HK-2 (cell line): ENCODE measurements around the gene SERPINB6.
"Not testable (repeated sequence)": the region's sequence is repeated elsewhere in the genome, so short reads cannot be mapped to it uniquely, and the experiment has no call there.

Source experiments
- DNase-seq: peaks from one replicate; pipeline ENCODE4 v3.0.0-alpha.2; 2018; ENCODE audit not compliant: unreplicated experiment

Gene SERPINB6

DNA sequence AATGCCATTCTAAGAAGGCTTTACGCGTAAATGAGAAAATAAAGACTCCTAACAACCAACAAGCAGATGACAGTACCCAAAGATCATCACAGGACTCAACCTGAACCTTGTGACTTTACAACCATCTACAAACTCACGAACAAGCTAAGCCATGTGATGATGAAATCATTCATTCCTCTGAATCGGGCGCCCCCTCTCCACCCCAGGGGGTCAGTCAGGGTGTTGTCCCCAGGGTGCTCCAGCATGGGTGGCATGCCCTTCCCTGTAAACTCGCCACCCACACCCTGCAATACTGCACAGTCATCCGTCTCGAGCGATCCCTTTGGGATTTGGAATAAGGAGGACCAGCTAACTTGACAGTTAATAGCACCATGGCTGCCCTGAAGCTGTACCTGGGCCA lies 12.6 kb downstream of the SERPINB6 start:
- DNase-seq = no peak

DNA sequence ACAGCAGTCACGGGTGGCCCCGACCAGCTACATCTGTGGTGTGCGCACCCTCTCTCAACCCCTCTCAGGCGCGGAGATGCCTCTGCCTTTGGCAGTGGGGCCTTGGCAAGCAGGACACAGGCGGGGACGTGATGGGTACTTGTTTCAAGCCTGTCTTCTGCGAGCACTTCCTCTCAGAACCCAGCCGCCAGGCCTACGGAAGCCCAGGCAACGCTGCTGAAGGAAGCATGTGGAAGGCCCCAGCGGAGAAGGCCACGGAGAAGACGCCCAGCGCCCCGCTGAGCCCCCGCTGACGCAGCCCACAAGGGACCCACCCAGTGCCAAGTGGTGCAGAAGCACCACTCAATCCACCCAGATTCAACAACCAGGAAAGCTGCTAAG lies 13.0 kb downstream of the SERPINB6 start:
- DNase-seq = no peak

DNA sequence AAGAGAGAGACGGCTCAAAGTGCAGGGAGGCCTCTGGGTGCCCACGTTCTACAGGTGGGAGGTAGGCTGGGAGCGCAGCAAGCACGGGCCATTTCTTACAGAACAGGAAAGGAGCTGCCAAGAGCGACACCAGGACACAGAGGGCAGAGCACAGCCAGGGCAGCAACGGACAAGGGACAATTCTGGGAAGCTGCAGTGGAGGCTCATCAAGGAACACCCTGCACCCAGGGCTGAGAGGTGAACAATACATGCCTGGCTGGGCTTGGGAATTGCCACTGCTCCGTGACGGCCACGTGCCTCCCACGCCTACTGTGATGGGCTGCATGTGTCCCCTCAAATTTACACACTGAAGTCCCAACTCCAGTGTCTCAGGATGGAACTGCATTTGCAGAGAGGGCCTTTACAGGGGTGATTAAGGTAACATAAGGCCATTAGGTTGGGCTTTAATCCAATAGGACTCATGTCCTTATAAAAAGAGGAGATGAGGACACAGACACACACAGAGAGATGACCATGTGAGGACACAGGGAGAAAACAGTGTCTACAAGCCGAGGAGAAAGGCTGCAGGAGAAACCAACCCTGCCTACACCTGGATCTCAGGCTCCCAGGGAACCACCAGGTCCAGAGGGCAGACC lies 13.6 kb downstream of the SERPINB6 start:
- DNase-seq = no peak

DNA sequence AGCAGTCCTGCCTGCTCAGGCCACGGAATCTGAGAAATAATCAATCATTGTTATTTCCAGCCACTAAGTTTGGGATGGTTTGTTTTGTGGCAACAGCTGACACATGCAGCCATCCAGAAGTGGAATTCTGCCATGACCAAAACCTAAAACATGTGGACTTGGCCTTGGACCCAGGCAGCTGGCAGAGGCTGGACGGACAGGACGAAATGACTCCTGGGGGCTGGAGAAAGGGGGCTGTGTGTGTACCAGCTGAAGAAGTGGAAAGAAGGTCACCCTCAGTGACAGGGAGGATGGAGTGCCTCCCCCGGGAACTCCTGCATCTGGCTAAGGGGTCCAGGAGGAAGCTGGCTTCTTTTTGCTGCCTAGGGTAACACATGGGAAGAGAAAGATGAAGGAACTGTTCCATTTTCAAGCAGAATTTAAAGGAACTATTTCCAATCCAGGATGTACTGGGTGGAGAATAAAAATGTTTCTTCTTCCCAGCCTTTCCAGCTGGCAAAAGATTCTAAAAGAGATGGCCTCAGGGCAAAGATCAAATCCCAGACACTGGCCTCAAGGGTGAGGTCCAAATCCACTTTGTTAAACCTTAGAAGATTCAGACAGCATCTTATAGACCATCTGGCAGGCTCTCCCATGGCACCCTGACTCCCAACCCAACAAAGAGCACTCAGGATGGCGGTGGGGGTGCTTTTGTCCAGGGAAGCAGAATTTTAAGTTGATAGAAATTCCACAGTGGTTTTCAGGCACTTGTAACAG lies 14.3 kb downstream of the SERPINB6 start:
- DNase-seq = no peak

DNA sequence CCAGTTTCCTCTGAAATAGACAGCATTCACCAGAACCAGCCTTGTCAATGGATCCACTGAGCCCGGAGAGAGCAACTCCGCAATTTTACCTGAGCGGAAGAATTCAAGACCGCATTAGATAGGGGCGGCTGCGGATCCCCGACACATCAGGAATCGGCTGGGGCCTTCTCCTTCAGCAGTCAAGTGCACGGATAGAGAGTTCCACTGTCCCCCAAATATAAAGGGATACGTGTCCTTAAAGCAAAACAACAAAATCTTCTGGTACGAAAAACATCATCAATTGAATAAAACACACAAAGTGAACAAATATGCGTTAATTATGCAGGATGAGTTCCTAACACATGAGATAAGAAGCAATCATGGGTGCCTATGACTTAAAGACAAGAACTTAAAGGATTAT lies 18.3 kb downstream of the SERPINB6 start:
- DNase-seq = no peak

DNA sequence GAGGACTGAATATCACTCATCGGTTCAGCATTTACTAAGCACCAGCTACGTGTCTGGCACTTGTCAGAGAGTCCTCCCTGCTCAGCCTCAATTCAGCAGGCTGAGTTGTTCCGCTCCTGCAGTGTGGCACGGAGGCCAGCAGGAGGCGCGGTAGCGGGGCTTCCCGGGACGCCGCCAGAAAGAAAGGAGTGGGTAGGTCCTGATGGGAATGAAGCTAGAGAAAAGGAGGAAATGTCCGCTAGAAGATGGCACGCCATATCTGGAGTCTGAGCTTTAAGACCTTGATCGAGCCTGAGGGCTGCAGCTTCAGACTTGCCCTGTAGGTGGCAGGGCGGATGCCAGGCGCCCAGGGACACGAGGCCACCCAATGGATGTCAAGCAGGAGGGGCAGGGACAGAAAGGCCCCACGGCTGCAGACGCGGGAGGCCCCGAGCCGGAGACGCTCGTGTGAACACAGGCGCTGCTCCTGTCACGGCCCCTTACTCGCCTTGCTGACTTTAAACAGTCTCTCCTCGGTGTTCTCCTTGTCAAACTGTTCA lies 18.7 kb downstream of the SERPINB6 start:
- no peak for DNase-seq

DNA sequence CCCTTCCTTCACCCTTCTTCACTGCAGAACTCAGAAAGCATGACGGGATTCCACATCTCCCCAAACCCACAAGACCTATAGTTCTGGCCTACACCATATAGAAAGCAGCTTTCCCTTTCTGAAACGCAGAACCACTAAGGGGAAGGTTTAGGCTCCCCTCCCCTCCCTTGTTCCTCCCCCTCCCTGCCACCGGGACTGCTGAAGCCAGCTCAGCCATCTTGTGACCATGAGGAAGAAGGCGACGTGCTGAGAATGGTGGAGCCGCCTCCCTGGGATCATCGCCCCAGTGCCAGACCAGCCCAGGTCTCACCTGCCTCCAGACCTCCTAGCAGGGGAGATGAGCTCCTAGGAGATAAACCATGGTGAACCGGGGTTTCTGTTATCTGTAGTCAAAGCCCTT lies 19.6 kb downstream of the SERPINB6 start:
- no peak for DNase-seq

DNA sequence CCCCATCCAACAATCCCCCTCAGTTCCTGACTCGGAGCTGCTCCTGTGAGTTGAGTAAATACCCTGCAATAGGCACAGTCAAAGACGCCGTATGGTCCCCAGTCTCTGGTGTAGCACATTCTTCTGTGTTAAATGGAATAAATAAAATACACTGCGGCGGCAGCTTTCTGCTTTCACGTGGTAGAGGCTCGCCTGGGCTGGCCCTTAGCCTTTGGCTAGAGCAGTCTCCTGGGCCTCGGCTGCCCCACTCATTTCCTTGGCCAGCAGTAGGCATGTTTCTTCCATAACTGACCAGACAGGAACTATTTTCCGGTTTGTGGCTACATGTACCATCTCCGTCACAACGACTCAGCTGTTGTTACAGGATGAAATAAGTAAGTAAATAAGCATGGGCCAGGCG lies 20.7 kb downstream of the SERPINB6 start:
- no peak for DNase-seq

DNA sequence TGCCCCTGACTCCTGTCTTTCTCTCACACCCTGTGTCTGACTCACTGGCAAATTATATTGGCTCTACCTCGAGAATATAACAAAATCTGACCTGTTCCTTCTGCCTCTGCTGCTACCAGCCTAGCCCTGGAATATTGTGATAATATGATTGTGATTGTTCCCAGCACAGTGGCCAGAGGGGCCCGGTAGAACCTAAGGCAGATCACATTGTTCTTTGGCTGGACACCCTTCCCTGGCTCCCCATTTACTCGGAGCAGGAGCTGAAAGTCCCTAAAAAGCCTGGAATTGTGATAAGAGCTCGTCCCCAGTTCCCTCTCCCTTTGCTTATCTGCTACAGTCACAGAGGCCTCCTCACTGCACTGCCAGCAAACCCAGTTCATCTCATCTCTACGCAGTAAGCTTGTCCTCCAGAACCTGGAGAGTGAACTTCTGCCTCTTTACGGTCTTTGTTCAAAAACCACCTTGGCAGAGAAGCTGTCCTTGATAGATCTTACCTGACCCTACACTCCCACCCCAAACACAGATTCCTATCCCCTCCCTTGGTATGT lies 21.8 kb downstream of the SERPINB6 start:
- no peak for DNase-seq

DNA sequence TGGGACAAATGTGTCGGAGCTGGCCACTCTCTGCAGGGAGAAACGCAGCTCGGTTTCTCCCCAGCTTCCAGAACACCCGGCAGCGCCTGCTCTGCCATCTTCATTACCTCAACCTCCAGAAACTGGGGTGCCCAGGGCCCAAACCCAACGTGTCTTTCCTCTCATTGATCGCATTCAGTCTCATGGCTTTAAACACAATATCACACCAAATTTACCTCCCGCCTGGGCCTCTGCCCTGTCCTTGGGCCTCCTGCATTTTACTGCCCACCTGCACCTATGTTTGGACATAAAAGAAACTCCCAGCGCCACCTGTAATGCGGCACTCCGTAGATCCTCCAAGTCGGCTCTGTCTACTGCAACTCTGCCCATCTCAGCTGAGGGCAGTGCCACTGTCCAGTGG lies 22.2 kb downstream of the SERPINB6 start:
- no peak for DNase-seq

DNA sequence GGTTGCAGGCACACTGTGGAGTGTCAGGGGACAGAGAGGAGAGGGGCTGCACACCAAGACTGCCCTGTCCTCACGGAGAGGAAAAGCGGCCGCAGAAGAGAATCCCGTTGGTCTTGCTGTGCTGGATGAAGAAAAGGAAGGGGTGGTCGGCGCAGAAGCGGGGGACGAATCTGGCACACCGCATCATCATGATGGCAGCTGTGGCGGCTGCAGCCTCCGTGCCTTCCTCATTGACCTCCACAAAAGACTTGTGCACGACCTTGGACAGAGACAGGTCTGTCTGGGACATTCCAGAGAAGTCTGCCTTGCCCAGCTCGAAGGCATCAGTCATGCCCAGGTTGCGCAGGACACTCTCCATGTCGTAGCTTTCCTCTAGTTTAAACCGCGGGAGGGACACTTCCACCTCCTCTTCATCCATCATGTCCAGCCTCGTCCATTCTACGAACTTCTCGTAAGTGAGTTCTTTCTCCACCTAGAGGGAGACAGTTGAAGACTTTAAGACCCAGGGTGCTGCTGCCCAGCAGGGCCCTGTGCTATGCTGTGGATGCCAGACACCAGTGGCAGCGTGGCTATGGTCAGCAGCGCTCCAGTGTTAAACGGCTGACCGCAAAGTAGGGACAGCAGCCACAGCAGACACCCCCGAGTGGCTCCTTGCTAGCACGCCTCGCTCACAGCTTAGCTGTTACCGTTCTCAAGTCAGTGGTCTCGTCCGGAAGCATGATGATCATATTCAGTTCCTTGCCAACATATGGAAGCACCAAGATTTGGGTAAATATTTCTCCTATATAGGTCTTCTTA lies 22.9 kb downstream of the SERPINB6 start:
- no peak for DNase-seq

DNA sequence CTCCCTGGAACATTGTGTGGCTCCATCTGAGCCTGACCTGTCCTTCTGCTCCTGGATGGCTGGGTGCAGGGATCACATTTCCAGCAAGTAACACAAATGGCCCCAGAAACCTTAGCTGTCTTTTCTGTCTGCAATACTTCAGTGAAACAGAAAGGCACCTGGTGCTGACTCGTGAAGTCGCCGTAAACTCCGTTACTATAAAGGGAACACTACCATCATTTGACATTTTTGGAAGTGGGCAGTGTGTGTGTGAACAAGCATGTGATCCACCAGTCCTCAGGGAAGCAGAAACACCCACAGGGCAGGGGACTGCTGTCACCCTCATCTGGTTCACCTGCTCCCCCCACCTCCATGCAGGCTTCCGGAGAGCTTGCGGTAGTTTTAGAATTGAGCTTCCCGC lies 23.9 kb downstream of the SERPINB6 start:
- no peak for DNase-seq

DNA sequence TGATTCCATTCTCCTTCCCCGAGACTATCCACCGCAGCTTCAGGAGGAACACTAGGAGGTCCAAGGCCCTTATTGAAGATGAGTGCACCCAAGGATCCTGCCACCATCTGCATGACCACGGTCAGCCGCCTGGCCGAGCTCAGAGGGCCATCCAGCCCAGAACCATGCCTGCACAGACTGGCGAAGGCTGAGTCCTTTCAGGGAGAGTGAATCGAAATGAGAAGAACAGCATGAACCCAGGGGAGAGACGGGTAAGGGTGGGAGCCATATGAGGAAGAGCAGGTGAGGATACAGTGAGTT lies 26.3 kb downstream of the SERPINB6 start:
- no peak for DNase-seq

DNA sequence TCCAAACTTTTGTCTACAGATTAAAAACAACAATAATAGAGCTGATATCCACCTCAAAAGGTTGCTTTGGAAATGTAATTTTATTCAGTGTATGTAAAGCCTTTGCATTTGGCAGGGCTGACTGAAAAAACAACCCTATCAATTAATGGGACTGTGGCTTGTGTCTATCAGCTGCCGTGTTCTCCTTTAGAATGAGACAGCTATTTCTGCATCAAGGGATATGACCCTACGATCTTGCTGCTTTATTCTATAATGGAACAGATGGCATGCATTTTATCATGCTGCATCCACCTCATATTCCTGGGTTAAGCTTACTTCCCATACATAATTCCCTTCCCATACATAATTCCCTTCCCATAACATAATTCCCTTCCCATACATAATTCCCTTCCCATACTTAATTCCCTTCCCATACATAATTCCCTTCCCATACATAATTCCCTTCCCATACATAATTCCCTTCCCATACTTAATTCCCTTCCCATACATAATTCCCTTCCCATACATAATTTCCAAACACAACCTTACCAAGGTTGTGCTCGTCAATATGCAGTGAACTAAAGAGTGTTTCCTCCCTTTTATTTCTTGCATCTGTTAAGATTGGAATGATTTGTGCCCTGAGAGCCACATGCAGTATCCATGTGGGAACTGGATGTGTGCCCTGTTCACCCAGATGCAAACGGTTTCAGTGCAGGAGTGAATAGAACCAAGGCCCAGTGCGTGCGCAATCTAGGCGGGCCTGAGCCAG lies 26.8 kb downstream of the SERPINB6 start:
- no peak for DNase-seq

DNA sequence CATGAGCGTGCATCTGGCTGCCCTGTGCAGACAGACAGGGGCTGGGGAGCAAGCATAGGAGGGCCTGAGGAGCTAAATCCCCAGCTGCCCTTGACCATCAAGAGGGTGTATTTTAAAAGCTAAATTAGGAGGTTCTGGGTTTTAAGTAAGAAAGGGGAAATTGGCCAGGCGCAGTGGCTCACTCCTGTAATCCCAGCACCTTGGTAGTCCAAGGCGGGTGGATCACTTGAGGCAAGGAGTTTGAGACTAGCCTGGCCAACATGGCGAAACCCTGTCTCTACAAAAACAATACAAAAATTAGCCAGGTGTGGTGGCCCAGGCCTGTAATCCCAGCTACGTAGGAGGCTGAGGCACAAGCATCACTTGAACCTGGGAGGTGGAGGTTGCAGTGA lies 27.8 kb downstream of the SERPINB6 start:
- DNase-seq = no peak

DNA sequence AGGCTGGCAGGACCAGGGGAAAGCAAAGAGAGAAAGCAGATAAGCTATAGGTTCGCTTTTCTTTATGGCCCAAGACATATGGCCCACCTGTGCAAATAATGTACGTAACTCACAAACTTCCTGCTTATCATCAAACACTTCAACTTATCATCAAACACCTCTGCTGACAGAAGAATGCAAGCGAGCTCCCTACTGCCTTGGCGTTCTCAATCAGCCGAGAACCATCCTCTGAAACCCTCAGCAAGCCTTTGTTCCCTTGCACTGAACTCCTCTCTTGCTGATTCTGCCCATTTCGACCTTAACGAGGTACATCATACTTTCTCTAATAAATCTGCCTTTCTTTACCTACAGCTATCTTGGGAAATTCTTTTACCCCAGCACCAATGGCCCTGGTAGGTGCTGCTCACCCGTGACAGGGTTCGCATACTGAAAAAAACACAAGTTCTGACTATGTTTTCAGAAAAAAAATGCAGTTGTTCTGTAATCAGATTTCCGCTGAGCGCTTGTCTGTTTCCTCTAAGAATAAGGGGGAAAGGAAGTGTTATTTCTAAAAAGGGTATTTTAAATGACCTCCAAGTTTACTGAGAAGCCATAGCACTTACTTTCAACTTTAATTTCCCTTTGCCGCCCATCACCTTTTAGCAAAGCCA lies 28.3 kb downstream of the SERPINB6 start:
- no peak for DNase-seq

DNA sequence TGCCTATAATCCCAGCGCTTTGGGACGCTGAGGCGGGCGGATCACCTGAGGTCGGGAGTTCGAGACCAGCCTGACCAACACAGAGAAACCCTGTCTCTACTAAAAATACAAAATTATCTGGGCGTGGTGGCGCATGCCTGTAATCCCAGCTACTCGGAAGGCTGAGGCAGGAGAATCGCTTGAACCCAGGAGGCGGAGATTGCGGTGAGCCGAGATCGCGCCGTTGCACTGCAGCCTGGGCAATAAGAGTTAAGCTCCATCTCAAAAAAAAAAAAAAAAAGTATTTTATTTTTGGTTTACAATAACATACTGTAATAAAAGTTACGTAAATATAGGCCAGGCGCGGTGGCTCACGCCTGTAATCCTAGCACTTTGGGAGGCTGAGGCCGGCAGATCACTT lies 29.3 kb downstream of the SERPINB6 start:
- DNase-seq = not testable (repeated sequence)

DNA sequence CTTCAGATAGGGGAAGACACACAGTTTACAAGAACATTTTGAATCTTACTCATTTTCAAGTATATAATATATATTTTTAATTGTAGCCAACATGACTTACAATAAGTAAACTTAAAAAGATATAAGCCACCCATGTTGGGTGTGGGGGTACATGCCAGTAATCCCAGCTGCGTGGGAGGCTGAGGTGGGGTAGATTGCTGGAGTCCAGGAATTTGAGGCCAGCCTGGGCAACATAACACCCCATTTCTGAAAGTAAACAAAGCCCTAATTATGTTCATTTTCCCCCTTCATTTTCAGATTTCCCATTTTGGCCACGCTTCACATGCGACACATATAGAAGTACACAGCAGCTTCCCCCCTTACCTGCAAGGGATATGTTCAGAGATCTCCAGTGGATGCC lies 30.5 kb downstream of the SERPINB6 start:
- no peak for DNase-seq

DNA sequence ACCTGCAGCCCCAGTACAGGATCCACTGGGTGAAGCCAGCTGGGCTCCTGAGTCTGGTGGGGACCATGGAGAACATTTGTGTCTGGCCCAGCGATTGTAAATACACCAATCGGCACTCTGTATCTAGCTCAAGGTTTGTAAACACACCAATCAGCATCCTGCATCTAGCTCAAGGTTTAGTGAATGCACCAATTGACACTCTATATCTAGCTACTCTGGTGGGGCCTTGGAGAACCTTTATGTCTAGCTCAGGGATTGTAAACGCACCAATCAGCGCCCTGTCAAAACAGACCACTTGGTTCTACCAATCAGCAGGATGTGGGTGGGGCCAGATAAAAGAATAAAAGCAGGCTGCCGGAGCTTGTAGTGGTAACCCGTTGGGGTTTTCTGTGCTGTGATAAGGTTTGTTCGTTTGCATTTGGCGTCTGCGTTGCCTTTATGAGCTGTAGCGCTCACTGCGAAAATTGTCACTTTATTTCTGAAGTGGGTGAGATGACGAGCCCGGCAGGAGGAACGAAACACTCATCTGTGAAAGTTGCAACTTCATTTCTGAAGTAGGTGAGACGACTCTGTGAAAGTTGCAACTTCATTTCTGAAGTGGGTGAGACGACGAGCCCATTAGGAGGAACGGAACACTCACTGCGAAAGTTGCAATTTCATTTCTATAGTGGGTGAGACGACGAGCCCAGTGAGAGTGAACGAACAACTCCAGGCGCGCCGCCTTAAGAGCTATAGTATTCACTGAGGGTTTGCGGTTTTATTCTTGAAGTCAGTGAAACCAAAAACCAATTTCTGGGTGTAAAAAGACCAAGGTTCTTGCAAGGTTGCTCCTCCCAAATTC lies 31.1 kb downstream of the SERPINB6 start:
- no peak for DNase-seq

DNA sequence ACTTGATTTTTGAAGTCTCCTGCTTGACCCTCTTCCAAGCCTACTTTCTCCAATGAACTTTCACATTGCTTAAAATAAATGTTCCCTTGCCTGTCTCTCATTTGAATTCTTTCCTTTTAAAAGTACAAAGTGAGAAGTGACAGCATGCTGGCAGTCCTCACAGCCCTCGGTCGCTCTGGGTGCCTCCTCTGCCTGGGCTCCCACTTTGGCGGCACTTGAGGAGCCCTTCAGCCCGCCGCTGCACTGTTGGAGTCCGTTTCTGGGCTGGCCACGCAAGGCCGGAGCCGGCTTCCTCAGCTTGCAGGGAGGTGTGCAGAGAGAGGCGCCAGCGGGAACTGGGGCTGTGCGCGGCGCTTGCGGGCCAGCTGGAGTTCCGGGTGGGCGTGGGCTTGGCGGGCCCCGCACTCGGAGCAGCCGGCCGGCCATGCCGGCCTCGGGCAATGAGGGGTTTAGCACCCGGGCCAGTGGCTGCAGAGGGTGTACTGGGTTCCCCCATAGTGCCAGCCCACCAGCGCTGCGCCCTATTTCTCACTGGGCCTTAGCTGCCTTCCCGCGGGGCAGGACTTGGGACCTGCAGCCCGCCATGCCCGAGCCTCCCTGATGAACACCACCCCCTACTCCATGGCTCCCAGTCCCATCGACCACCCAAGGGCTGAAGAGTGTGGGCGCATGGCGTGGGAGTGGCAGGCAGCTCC lies 31.9 kb downstream of the SERPINB6 start:
- no peak for DNase-seq
